ENCODE data around the gene RNF187.

GRCh38 chr1:228457017-228457395, 30.2 kb upstream of the RNF187 start:
- TF ChIP-seq POLR2A (IDR thresholded peaks at IDR 0.05; ENCODE audit: low read length) (no peak), GATA1 (IDR thresholded peaks at IDR 0.05; ENCODE audit: low read depth, low read length) (no peak)
